ENCODE data around the gene MAZ.

GRCh38 chr16:29760567-29761279 is 45.6 kb upstream of the MAZ start:
- TF ChIP-seq CTCF (IDR thresholded peaks at IDR 0.05) (no peak), EZH2phosphoT487 (IDR thresholded peaks at IDR 0.05) (no peak), EZH2 (IDR thresholded peaks at IDR 0.05) (no peak)
